ENCODE data around the gene ITGA2B. TPM values are rescaled to one million over a fixed set of nuclear protein-coding genes. Genes with fewer than 3 reads are reported as not detected.
"Not testable (repeated sequence)": the region's sequence is repeated elsewhere in the genome, so short reads cannot be mapped to it uniquely, and the experiment has no call there.

The ITGA2B gene
- total and polyA plus RNA-seq, 4 donors = 0.22 to 23.8 (median 0.31) TPM

DNA sequence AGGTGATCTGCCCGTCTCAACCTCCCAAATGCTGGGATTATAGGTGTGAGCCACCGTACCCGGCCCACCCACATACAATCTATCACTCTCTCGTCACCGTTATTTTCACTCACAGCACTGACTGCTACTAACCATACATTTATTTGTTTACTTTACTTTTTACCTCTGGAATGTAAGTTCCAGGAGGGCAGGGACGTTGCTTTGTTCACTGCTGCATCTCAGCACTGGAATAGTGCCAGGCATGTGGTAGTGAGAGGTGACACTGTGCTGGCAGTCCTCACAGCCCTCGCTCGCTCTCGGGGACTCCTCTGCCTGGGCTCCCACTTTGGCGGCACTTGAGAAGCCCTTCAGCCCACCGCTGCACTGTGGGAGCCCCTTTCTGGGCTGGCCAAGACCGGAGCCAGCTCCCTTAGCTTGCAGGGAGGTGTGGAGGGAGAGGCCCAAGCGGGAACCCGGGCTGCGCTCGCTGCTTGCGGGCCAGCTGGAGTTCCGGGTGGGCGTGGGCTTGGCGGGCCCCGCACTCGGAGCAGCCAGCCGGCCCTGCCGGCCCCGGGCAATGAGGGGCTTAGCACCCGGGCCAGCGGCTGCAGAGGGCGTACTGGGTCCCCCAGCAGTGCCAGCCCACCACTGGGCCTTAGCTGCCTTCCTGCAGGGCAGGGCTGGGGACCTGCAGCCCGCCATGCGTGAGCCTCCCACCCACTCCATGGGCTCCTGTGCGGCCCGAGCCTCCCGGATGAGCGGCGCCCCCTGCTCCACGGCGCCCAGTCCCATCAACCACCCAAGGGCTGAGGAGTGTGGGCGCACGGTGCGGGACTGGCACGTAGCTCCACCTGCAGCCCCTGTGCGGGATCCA lies 20.8 kb downstream of the ITGA2B start:
- H3K4me3 ChIP-seq (ENCODE audit: low read depth in 1 of 3, low read length in 3 of 3); H3K9ac ChIP-seq (ENCODE audit: low read depth in 1 of 2, low read length in 2 of 2); H3K27me3 ChIP-seq (ENCODE audit: control insufficient read depth in 4 of 4, insufficient read depth in 4 of 4, low read length in 3 of 4); H3K4me1 ChIP-seq (ENCODE audit: control insufficient read depth in 4 of 4, insufficient read depth in 4 of 4, low read length in 3 of 4); H3K9me3 ChIP-seq (ENCODE audit: control insufficient read depth in 4 of 4, low read length in 3 of 4); H3K27ac ChIP-seq (ENCODE audit: low read depth in 1 of 2, low read length in 2 of 2); H3K36me3 ChIP-seq (ENCODE audit: control insufficient read depth in 4 of 4, insufficient read depth in 3 of 4, low read depth in 1 of 4, low read length in 3 of 4); DNase-seq (ENCODE audit: low spot score): not testable (repeated sequence)
- WGBS = 94% methylated on average over 42 of the region's 42 CpGs

DNA sequence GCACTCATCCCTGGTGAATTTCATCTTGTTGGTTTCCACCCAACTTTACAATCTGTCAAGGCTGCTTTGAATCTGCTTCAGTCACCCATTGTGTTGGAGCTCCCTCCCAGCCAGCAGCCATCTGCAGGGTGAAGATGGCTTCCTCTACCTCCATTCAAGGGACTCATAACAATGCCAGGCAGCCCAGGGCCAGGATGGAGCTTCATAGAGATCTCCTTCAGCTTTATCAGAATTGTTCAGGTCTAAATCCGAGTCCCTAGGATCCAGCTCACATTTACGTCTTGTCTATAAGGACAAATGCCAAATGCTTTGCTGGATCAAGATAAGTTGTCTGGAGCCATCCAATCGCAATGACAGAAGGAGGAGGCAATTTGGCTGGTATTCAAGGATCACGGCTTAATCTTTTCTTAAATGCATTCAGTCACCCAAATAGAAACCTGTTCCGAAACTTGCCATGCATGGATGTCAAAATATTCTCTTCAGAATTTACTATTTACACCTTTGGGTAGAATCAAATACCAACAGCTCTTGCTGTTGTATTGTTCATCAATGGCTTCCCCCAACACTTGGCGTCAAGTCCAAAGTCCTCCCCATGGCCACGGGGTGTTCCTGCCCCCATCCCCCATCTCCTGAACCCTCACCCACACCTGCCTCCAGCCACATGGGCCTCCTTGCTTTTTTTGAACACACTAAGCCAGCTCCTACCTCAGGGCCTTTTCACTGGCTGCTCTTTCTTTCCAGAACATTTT lies 22.0 kb downstream of the ITGA2B start:
- H3K4me3 ChIP-seq (ENCODE audit: low read depth in 1 of 3, low read length in 3 of 3) = no peak overlapping the region
- WGBS = 72% methylated on average over 7 of the region's 7 CpGs
- no peaks in the 10 kb centered on the region for H3K27me3 ChIP-seq (ENCODE audit: control insufficient read depth in 4 of 4, insufficient read depth in 4 of 4, low read length in 3 of 4)

DNA sequence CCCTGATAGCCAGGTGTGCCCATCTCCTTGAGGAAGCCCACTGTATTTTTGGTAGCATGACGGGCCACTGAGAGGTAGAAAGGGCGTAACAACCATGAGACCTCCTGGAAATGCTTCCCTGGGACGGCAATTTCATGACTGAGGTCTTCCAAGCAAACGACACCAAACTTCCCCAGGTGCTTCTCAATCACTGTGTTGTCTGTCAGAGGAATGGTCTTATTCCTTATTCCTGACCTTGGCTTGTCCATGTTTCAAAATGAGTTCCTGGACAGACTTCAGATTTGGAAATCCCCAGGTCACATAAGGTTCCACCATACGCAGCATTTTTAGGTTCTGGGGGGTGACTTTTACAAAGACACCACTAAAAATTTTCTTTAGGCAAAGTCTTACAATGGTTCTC lies 24.4 kb downstream of the ITGA2B start:
- not testable (repeated sequence) for H3K9me3 ChIP-seq (ENCODE audit: control insufficient read depth in 4 of 4, low read length in 3 of 4); DNase-seq (ENCODE audit: low spot score); H3K27me3 ChIP-seq (ENCODE audit: control insufficient read depth in 4 of 4, insufficient read depth in 4 of 4, low read length in 3 of 4); H3K4me3 ChIP-seq (ENCODE audit: low read depth in 1 of 3, low read length in 3 of 3); H3K9ac ChIP-seq (ENCODE audit: low read depth in 1 of 2, low read length in 2 of 2); H3K27ac ChIP-seq (ENCODE audit: low read depth in 1 of 2, low read length in 2 of 2); H3K36me3 ChIP-seq (ENCODE audit: control insufficient read depth in 4 of 4, insufficient read depth in 3 of 4, low read depth in 1 of 4, low read length in 3 of 4)
- peaks cover 6 to 12% (median 8%) of the 10 kb centered on the region in 4 donors for H3K4me1 ChIP-seq (ENCODE audit: control insufficient read depth in 4 of 4, insufficient read depth in 4 of 4, low read length in 3 of 4)
- 88% methylated on average over 5 of the region's 5 CpGs for WGBS

More for the DNA sequence above, 22.0 kb downstream of the ITGA2B start:
- Histone ChIP-seq H3K9me3 (ENCODE audit: control insufficient read depth in 4 of 4, low read length in 3 of 4) (no peaks in the 10 kb centered on the region), H3K27ac (ENCODE audit: low read depth in 1 of 2, low read length in 2 of 2) (no peak overlapping the region), H3K4me1 (ENCODE audit: control insufficient read depth in 4 of 4, insufficient read depth in 4 of 4, low read length in 3 of 4) (peaks cover 6 to 12% (median 7%) of the 10 kb centered on the region in 4 donors), H3K36me3 (ENCODE audit: control insufficient read depth in 4 of 4, insufficient read depth in 3 of 4, low read depth in 1 of 4, low read length in 3 of 4) (no peaks in the 10 kb centered on the region), H3K9ac (ENCODE audit: low read depth in 1 of 2, low read length in 2 of 2) (no peak overlapping the region)
- TF ChIP-seq YY1 (IDR thresholded peaks at IDR 0.05) = no peak
- no peak for TF ChIP-seq FOXA2 (IDR thresholded peaks at IDR 0.05)
- no peak for TF ChIP-seq HNF4A (conservative IDR thresholded peaks at IDR 0.05)
- no peak for DNase-seq (ENCODE audit: low spot score)

DNA sequence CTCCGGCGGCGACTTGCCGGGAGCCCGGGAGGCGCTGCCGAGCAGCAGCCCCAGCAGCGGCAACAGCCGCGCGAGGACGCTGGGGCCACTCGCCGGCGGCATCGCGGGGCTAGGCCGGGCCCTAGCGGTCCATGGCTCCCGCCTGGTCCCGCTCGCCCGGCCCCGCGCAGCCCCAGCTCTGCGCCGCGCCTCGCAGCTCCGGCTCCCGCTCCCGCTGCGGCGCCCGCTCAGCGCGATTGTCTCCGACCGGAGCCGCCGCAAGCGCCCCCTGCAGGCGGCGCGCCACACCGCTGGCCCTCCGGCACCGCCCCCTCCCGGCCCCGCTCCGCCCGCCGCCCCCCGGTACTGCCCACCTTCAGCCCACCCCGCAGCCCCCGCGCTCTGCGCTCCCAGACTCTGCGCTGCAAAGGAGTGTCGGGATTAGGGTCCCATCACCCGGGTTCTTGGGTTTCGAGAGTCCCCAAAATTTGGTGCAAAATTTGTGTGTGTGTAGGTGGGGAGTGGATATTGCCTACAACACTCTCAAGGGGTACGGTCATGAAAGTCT lies 25.8 kb downstream of the ITGA2B start, which contains the start of gene FAM171A2:
FAM171A2 (minus strand) TSS at position 241 of the 547 bp plus-strand sequence; CDS start at position 102, 139 bp downstream.
- TF ChIP-seq, protein P1, sequence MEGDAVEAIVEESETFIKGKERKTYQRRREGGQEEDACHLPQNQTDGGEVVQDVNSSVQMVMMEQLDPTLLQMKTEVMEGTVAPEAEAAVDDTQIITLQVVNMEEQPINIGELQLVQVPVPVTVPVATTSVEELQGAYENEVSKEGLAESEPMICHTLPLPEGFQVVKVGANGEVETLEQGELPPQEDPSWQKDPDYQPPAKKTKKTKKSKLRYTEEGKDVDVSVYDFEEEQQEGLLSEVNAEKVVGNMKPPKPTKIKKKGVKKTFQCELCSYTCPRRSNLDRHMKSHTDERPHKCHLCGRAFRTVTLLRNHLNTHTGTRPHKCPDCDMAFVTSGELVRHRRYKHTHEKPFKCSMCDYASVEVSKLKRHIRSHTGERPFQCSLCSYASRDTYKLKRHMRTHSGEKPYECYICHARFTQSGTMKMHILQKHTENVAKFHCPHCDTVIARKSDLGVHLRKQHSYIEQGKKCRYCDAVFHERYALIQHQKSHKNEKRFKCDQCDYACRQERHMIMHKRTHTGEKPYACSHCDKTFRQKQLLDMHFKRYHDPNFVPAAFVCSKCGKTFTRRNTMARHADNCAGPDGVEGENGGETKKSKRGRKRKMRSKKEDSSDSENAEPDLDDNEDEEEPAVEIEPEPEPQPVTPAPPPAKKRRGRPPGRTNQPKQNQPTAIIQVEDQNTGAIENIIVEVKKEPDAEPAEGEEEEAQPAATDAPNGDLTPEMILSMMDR (IDR thresholded peaks at IDR 0.05; ENCODE audit: low read depth, low read length, missing input control) = peak; percentile 54
- TF ChIP-seq, protein P2, sequence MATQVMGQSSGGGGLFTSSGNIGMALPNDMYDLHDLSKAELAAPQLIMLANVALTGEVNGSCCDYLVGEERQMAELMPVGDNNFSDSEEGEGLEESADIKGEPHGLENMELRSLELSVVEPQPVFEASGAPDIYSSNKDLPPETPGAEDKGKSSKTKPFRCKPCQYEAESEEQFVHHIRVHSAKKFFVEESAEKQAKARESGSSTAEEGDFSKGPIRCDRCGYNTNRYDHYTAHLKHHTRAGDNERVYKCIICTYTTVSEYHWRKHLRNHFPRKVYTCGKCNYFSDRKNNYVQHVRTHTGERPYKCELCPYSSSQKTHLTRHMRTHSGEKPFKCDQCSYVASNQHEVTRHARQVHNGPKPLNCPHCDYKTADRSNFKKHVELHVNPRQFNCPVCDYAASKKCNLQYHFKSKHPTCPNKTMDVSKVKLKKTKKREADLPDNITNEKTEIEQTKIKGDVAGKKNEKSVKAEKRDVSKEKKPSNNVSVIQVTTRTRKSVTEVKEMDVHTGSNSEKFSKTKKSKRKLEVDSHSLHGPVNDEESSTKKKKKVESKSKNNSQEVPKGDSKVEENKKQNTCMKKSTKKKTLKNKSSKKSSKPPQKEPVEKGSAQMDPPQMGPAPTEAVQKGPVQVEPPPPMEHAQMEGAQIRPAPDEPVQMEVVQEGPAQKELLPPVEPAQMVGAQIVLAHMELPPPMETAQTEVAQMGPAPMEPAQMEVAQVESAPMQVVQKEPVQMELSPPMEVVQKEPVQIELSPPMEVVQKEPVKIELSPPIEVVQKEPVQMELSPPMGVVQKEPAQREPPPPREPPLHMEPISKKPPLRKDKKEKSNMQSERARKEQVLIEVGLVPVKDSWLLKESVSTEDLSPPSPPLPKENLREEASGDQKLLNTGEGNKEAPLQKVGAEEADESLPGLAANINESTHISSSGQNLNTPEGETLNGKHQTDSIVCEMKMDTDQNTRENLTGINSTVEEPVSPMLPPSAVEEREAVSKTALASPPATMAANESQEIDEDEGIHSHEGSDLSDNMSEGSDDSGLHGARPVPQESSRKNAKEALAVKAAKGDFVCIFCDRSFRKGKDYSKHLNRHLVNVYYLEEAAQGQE (IDR thresholded peaks at IDR 0.05) = no peak
- DNase-seq (ENCODE audit: low spot score) = peak; percentile 73
- Histone ChIP-seq H3K27me3 (ENCODE audit: control insufficient read depth in 4 of 4, insufficient read depth in 4 of 4, low read length in 3 of 4) (no peaks in the 10 kb centered on the region), H3K9ac (ENCODE audit: low read depth in 1 of 2, low read length in 2 of 2) (no peak within 1 kb of the TSS), H3K9me3 (ENCODE audit: control insufficient read depth in 4 of 4, low read length in 3 of 4) (no peaks in the 10 kb centered on the region), H3K4me1 (ENCODE audit: control insufficient read depth in 4 of 4, insufficient read depth in 4 of 4, low read length in 3 of 4) (peaks cover 6 to 12% (median 8%) of the 10 kb centered on the region in 4 donors), H3K4me3 (ENCODE audit: low read depth in 1 of 3, low read length in 3 of 3) (peak within 1 kb of the TSS in 2 of 3 donors; percentile 27 to 64), H3K36me3 (ENCODE audit: control insufficient read depth in 4 of 4, insufficient read depth in 3 of 4, low read depth in 1 of 4, low read length in 3 of 4) (no peaks in the 10 kb centered on the region), H3K27ac (ENCODE audit: low read depth in 1 of 2, low read length in 2 of 2) (no peak within 1 kb of the TSS)
- WGBS = under 1% methylated on average over 63 of the region's 63 CpGs
